A549 treated with AZD9567 at 1 μM for 4 hours (cell line): ENCODE results near the gene POLN. TPM values are rescaled to one million over a fixed set of nuclear protein-coding genes. Genes with fewer than 3 reads are reported as not detected.

Experiments
- total RNA-seq: library from RNA; stranded (reverse); fragments of 200-300 nt; extraction: Qiagen RNA extraction; gene quantifications from 5 replicates; pipeline ENCODE4 v1.2.3, GENCODE V29; 2022; ENCODE audit not compliant: insufficient read depth

POLN gene
- total RNA-seq: 0.60 to 2.0 TPM (median 0.77 TPM) in 5 replicates

GRCh38 chr4:2241410-2242353 is at the start of gene POLN, which contains the start of gene HAUS3:
TSS of gene POLN (minus strand) at chr4:2242121. CDS start at chr4:2229231, 12,890 bp downstream.
TSS of gene HAUS3 (minus strand) at chr4:2242121. CDS start at chr4:2240946, 1,175 bp downstream.

GRCh38 chr4:2261853-2262144 is 19.9 kb upstream of the POLN start, which contains the start of gene MXD4:
TSS of gene MXD4 (minus strand) at chr4:2262109. CDS start at chr4:2261980, 129 bp downstream.

DNA sequence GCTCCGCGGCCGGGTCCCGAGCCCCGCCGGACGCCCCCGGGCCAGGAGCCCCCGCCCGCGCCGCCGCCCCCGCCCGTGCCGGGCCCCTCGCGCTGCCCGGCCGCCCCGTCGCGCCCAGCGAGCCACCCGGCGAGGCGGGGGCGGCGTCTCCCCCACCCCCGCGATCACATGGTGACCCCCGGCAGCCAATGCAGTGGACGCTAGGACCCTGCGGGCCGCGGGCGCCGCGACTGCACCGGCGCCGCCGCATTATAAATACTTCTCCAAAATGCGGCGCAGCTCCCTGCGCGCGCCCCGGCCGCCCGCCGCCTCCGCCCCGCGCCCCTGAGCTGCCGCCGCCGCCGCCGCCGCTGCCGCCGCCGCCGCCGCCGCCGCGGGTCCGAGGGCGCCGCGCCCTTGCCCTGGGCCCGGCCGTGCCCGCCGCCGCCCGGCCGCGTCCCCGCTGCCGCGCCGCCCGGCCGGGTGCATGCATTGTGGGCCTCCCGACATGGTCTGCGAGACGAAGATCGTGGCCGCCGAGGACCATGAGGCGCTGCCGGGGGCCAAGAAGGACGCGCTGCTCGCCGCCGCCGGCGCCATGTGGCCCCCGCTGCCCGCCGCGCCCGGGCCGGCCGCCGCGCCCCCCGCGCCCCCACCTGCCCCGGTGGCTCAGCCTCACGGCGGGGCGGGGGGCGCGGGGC is 182.7 kb downstream of the POLN start, which contains the start of gene NAT8L:
TSS of gene NAT8L (plus strand) at position 282 of the 680 bp plus-strand sequence. CDS start at position 467, 185 bp downstream.

Other genes with a start within 250 kb of the POLN start
- gene NELFA, start 233.1 kb downstream of the POLN start, total RNA-seq: 18.7 to 24.4 TPM (median 23.5 TPM) in 5 replicates
- gene NAT8L, start 182.8 kb downstream of the POLN start, total RNA-seq: 12.5 to 15.9 TPM (median 15.1 TPM) in 5 replicates
- 7.9 to 12.3 TPM (median 9.7 TPM) in 5 replicates for gene HAUS3, start within 50 bp of the POLN start, total RNA-seq
- gene MXD4, start 20.0 kb upstream of the POLN start, total RNA-seq: 18.5 to 22.7 TPM (median 20.8 TPM) in 5 replicates
- gene ZFYVE28, start 176.5 kb upstream of the POLN start, total RNA-seq: 1.7 to 2.8 TPM (median 2.6 TPM) in 5 replicates
- gene CFAP99, start 176.8 kb upstream of the POLN start, total RNA-seq: 0.07 to 0.13 TPM in 2 of 5 replicates, not detected in the others
- 62.4 to 79.8 TPM (median 64.8 TPM) in 5 replicates for gene RNF4, start 227.0 kb upstream of the POLN start, total RNA-seq